ENCODE measurements around the gene PARD3. TPM values are rescaled to one million over a fixed set of nuclear protein-coding genes. Genes with fewer than 3 reads are reported as not detected.

The PARD3 gene
- total and polyA plus RNA-seq, 10 of the 15 experiments (the other 5 are each of a cell fraction or from before 2014, with no cell fraction given), result 2.6 to 43.1 (median 13.9) TPM

DNA sequence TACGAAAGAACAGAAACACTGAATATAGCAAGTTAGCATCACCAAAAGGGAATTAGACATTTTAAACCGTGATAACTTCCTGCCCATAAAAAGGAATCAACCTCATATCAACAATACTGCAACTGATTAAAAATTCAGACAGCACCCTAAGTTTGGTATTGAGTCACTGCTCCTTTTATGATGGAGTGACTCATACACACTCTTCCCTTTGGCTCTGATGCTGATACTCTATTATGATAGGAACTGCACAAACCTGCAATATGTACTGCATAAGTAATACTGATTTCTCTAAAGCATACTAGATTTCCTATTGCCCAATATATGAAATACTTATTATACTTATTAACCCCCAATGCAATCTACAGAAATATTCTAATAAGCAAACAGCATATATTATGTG is 118.7 kb downstream of the PARD3 start:
- ChIA-PET RAD21 (ENCODE audit: unreplicated experiment) (no interaction called here), CTCF (no interaction called here), POLR2A (no interaction called here), SMC1A (ENCODE audit: uncharacterized antibody, unreplicated experiment) (no interaction called here)
- DNase-seq (ENCODE audit: low read depth, low spot score) (no peak), ATAC-seq (peak; percentile 77), FAIRE-seq (no peak)
- in situ Hi-C loops (cut with MboI), result no loop called here
- no peak overlapping the region for H2AFZ ChIP-seq (ENCODE audit: control insufficient read depth, low read depth, low read length)
- no peaks in the 10 kb centered on the region for H3K9me3 ChIP-seq (replicated peaks; ENCODE audit: control insufficient read depth, insufficient read depth, low read length)
- H3K27me3 ChIP-seq (replicated peaks in 1 of 2; ENCODE audit: control insufficient read depth in 2 of 2, insufficient read depth in 2 of 2, low read length in 1 of 2), result no peaks in the 10 kb centered on the region
- TF ChIP-seq, protein P1, sequence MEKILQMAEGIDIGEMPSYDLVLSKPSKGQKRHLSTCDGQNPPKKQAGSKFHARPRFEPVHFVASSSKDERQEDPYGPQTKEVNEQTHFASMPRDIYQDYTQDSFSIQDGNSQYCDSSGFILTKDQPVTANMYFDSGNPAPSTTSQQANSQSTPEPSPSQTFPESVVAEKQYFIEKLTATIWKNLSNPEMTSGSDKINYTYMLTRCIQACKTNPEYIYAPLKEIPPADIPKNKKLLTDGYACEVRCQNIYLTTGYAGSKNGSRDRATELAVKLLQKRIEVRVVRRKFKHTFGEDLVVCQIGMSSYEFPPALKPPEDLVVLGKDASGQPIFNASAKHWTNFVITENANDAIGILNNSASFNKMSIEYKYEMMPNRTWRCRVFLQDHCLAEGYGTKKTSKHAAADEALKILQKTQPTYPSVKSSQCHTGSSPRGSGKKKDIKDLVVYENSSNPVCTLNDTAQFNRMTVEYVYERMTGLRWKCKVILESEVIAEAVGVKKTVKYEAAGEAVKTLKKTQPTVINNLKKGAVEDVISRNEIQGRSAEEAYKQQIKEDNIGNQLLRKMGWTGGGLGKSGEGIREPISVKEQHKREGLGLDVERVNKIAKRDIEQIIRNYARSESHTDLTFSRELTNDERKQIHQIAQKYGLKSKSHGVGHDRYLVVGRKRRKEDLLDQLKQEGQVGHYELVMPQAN (conservative IDR thresholded peaks at IDR 0.05), result no peak
- TF ChIP-seq JUNB (IDR thresholded peaks at IDR 0.05), result peak; percentile 24; the same call in 1 of the 2 replicates
- TF ChIP-seq, protein P2, sequence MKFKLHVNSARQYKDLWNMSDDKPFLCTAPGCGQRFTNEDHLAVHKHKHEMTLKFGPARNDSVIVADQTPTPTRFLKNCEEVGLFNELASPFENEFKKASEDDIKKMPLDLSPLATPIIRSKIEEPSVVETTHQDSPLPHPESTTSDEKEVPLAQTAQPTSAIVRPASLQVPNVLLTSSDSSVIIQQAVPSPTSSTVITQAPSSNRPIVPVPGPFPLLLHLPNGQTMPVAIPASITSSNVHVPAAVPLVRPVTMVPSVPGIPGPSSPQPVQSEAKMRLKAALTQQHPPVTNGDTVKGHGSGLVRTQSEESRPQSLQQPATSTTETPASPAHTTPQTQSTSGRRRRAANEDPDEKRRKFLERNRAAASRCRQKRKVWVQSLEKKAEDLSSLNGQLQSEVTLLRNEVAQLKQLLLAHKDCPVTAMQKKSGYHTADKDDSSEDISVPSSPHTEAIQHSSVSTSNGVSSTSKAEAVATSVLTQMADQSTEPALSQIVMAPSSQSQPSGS (IDR thresholded peaks at IDR 0.05; ENCODE audit: low read length), result no peak
- no peak for TF ChIP-seq SRF (IDR thresholded peaks at IDR 0.05; ENCODE audit: low read depth in 2 of 2, low read length in 2 of 2)
- H3K27ac ChIP-seq (ENCODE audit: control insufficient read depth, insufficient read depth), result no peak overlapping the region
- H4K20me1 ChIP-seq (ENCODE audit: control insufficient read depth, insufficient read depth), result no peaks in the 10 kb centered on the region
- intact Hi-C loops (cut with micrococcal nuclease; ENCODE audit: unreplicated experiment), result no loop called here
- 45% methylated on average over 2 of the region's 2 CpGs for WGBS (ENCODE audit: insufficient coverage, insufficient replicate concordance, low lambda C conversion rate, missing lambda C conversion rate)
- H3K4me1 ChIP-seq (ENCODE audit: control insufficient read depth, insufficient read depth, low read length), result no peaks in the 10 kb centered on the region
- no peak overlapping the region for H3K4me2 ChIP-seq (ENCODE audit: control insufficient read depth, insufficient read depth)
- no peaks in the 10 kb centered on the region; a peak in 1 of 4 replicates for H3K36me3 ChIP-seq (ENCODE audit: control insufficient read depth in 2 of 2, insufficient read depth in 2 of 2, low read length in 1 of 2)
- H3K9ac ChIP-seq (ENCODE audit: control insufficient read depth, insufficient read depth, low read length), result no peak overlapping the region
- BruUV-seq (replicated peaks), result no TSS peak
- no peak overlapping the region for H3K4me3 ChIP-seq
- no peaks in the 10 kb centered on the region for H3K79me2 ChIP-seq (ENCODE audit: control insufficient read depth, insufficient read depth, low read length)

All from GM12878 (cell line).